Myocyte (in vitro differentiated cells): ENCODE results near the gene ZNF215. TPM values are rescaled to one million over a fixed set of nuclear protein-coding genes. Genes with fewer than 3 reads are reported as not detected.
"Not testable (repeated sequence)": the region's sequence is repeated elsewhere in the genome, so short reads cannot be mapped to it uniquely, and the experiment has no call there.

Experiments used
- DNase-seq: peaks from one replicate; pipeline ENCODE4 v3.0.0-alpha.2; 2012; ENCODE audit warnings: low read depth
- total RNA-seq: library from RNA; depleted of rRNA; stranded (reverse); fragments of >200 nt; gene quantifications from 2 replicates; pipeline ENCODE4 v1.2.3, GENCODE V29; 2014

The ZNF215 gene
- total RNA-seq, 1 donor from 2014 or later: 0.13 TPM

- no peak for DNase-seq
These were observed 5.9 kb downstream of the ZNF215 start for GRCh38 chr11:6932145-6932544.

- DNase-seq: no peak
These were observed 15.7 kb downstream of the ZNF215 start for GRCh38 chr11:6941970-6942369.

- DNase-seq: no peak
These were observed 16.9 kb downstream of the ZNF215 start for GRCh38 chr11:6943131-6943530.

- not testable (repeated sequence) for DNase-seq
These were observed 28.0 kb downstream of the ZNF215 start for GRCh38 chr11:6954248-6954647.

GRCh38 chr11:6962141-6962540 is 35.9 kb downstream of the ZNF215 start:
- no peak for DNase-seq

GRCh38 chr11:6962673-6963072 is 36.4 kb downstream of the ZNF215 start:
- DNase-seq: no peak

- DNase-seq: no peak
These were observed 42.6 kb downstream of the ZNF215 start for GRCh38 chr11:6968816-6969215.

GRCh38 chr11:6969854-6970253 is 43.6 kb downstream of the ZNF215 start:
- peak; percentile 26 for DNase-seq

- DNase-seq: no peak
These were observed 53.1 kb downstream of the ZNF215 start for GRCh38 chr11:6979365-6979764.

GRCh38 chr11:6986487-6986886 is 60.3 kb downstream of the ZNF215 start:
- no peak for DNase-seq

GRCh38 chr11:6988506-6988905 is 62.3 kb downstream of the ZNF215 start:
- no peak for DNase-seq

GRCh38 chr11:6991227-6991626 is 65.0 kb downstream of the ZNF215 start:
- DNase-seq: no peak

- DNase-seq: no peak
These were observed 65.8 kb downstream of the ZNF215 start for GRCh38 chr11:6992026-6992425.

- peak; percentile 46 for DNase-seq
These were observed 66.5 kb downstream of the ZNF215 start for GRCh38 chr11:6992457-6993417.

GRCh38 chr11:6995703-6996102 is 69.5 kb downstream of the ZNF215 start:
- DNase-seq: no peak

- DNase-seq: peak; percentile 8
These were observed 78.3 kb downstream of the ZNF215 start for GRCh38 chr11:7004482-7004881.

Other genes starting within 250 kb of the ZNF215 start
- 48.7 and 88.0 TPM in 2 replicates for gene MRPL17, start 243.1 kb upstream of the ZNF215 start, total RNA-seq
- not detected in 2 replicates for gene OR2AG2, start 154.4 kb upstream of the ZNF215 start, total RNA-seq
- not detected in 2 replicates for gene OR2AG1, start 143.4 kb upstream of the ZNF215 start, total RNA-seq
- gene OR6A2, start 126.7 kb upstream of the ZNF215 start, total RNA-seq: not detected in 2 replicates
- gene OR10A5, start 80.7 kb upstream of the ZNF215 start, total RNA-seq: not detected in 2 replicates
- not detected in 2 replicates for gene OR10A2, start 63.4 kb upstream of the ZNF215 start, total RNA-seq
- gene OR10A4, start 49.8 kb upstream of the ZNF215 start, total RNA-seq: not detected in 2 replicates
- gene OR2D2, start 33.9 kb upstream of the ZNF215 start, total RNA-seq: not detected in 2 replicates
- not detected in 2 replicates for gene OR2D3, start 5.4 kb upstream of the ZNF215 start, total RNA-seq
- 1.9 and 2.8 TPM in 2 replicates for gene ZNF214, start 93.9 kb downstream of the ZNF215 start, total RNA-seq
- not detected in 2 replicates for gene NLRP14, start 94.1 kb downstream of the ZNF215 start, total RNA-seq
- not detected in 2 replicates for gene RBMXL2, start 162.6 kb downstream of the ZNF215 start, total RNA-seq